ENCODE results near the gene DYNLT4. TPM values are rescaled to one million over a fixed set of nuclear protein-coding genes. Genes with fewer than 3 reads are reported as not detected.

Gene DYNLT4, protein sequence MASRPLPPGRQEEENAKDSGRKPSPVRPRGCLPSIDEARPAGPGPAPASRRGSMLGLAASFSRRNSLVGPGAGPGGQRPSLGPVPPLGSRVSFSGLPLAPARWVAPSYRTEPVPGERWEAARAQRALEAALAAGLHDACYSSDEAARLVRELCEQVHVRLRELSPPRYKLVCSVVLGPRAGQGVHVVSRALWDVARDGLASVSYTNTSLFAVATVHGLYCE
- total RNA-seq (1 to 10 TPM; 5.5 to 6.2 TPM), total RNA-seq (1.9 to 15.5 reads per million in 2 donors)

DNA sequence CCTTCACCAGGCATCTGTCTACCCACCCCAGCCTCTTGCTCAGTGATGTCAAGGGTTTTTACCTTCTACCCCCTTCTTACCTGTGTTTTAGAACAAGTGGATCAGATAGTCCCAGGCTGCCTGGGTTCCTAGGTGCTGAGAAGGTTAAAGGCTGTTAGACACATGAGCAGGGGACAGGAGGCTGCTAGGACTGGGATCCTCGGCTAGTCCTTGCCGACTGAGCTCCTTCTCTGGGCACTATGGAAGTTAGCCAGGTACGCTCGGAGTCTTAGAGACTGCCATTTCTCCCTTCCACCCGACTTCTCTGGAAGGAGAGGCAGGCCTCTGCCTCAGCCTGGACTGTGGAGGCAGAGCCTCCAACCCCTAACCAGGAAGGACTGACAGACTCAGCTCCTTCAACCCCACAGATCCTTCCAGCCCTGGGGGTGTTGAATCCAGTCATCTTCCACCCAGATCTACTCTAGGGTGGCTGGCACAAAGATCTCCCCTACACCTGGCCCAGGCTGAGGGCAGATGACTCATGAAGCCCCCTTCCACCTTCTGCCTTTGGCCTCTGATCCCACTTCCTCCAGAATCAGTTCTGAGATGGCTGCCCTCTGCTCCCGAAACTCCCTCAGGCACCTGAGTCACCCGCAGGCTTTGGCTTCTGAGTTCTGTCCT, at the start of gene DYNLT4:
DYNLT4 (minus strand) TSS at position 648 of the 660 bp plus-strand sequence. CDS start 683 bp downstream, outside the sequence.
- Mint-ChIP-seq H3K36me3 (ENCODE audit: low read depth) (peaks cover 18% of the 10 kb centered on the region), H3K27me3 (no peaks in the 10 kb centered on the region), H3K4me1 (peaks cover 81% of the 10 kb centered on the region), H3K4me3 (peak within 1 kb of the TSS; percentile 82), H3K27ac (peak within 1 kb of the TSS; percentile 100)
- ATAC-seq: no peak
- DNase-seq: no peak
- peaks cover 3% of the 10 kb centered on the region for H3K9me3 ChIP-seq (ENCODE audit: control insufficient read depth, low read length, poor library complexity, severe bottlenecking)

DNA sequence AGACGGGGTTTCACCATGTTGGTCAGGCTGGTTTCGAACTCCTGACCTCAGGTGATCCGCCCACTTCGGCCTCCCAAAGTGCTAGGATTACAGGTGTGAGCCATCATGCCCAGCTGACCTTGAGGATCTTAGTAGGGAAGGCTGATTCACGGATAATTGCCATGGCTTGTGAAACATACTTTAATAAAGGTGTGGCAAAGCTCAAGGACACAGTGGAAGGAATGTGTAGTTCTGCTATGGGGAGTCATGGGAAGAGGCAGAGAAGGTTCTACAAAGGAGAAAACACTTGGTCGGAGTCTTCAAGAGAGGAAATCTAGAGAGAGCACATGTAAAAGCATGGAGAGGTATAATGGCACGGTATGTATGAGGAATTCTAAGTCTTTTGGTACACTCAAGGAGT, 48.6 kb upstream of the DYNLT4 start:
- Mint-ChIP-seq H3K4me1 (peaks cover 9% of the 10 kb centered on the region), H3K27ac (no peak overlapping the region), H3K4me3 (no peak overlapping the region), H3K36me3 (ENCODE audit: low read depth) (peaks cover 13% of the 10 kb centered on the region), H3K27me3 (no peaks in the 10 kb centered on the region)
- no peaks in the 10 kb centered on the region for H3K9me3 ChIP-seq (ENCODE audit: control insufficient read depth, low read length, poor library complexity, severe bottlenecking)
- DNase-seq (no peak), ATAC-seq (no peak)

DNA sequence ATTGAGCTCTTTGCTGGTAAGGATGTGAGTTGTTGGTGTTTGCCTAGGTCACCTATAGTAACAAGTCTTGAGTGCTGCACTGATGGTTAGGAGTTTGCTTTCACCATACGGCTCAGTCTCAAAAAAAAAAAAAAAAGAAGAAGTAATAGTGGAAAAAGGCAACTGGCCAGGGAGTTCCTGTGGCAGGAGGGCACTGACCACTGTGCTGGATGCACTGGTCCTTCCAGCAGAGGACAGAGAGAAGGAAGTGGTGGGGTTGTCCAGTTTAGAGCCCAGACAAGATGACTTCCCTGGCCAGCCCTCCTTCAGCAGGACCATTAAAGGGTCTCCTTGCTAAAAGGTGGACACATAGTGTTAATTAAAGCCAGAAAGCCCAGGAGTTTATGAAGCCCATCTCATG, 47.8 kb upstream of the DYNLT4 start:
- Mint-ChIP-seq H3K4me3 (no peak overlapping the region), H3K27me3 (no peaks in the 10 kb centered on the region), H3K4me1 (peaks cover 9% of the 10 kb centered on the region), H3K36me3 (ENCODE audit: low read depth) (peaks cover 13% of the 10 kb centered on the region), H3K27ac (no peak overlapping the region)
- no peak for ATAC-seq
- no peak for DNase-seq
- H3K9me3 ChIP-seq (ENCODE audit: control insufficient read depth, low read length, poor library complexity, severe bottlenecking): no peaks in the 10 kb centered on the region

DNA sequence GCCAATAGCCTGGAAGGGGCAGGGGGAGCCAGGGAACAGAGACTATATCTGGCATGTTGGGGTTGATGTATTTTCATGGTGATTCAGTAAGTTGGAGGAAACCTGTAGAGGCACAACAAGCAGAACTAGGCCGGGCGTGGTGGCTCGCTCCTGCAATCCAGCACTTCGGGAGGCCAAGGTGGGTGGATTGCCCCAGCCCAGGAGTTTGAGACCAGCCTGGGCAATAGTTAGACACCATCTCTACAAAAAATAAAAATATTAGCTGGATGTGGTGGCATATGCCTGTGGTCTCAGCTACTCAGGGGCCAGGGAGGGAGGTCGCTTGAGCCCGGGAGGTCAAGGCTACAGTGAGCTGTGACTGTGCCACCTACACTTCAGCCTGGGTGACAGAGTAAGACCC, 46.0 kb upstream of the DYNLT4 start:
- ATAC-seq (no peak), DNase-seq (no peak)
- H3K36me3 Mint-ChIP-seq (ENCODE audit: low read depth): peaks cover 13% of the 10 kb centered on the region
- no peak overlapping the region for H3K4me3 Mint-ChIP-seq
- no peaks in the 10 kb centered on the region for H3K9me3 ChIP-seq (ENCODE audit: control insufficient read depth, low read length, poor library complexity, severe bottlenecking)
- H3K27me3 Mint-ChIP-seq: no peaks in the 10 kb centered on the region
- peaks cover 9% of the 10 kb centered on the region for H3K4me1 Mint-ChIP-seq
- H3K27ac Mint-ChIP-seq: no peak overlapping the region

DNA sequence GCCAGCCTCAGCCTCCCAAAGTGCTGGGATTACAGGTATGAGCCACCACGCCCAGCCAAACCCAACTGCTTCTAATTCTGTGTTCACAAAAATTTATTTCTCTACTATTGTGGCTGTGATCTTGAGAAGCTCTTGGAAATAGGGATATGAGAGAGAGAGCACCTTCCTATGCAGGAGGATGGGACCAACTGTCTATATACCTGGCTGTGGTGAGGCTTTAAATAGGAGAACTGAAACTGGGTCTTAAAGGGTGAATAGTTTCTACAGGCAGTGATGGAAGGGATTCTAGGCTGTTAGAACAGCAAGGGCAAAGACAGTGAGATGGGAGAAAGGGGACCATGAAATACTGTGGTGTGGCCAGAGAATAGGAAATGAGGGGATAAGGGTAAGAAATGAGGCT, 44.2 kb upstream of the DYNLT4 start:
- Mint-ChIP-seq H3K36me3 (ENCODE audit: low read depth) (peaks cover 11% of the 10 kb centered on the region), H3K27me3 (no peaks in the 10 kb centered on the region)

DNA sequence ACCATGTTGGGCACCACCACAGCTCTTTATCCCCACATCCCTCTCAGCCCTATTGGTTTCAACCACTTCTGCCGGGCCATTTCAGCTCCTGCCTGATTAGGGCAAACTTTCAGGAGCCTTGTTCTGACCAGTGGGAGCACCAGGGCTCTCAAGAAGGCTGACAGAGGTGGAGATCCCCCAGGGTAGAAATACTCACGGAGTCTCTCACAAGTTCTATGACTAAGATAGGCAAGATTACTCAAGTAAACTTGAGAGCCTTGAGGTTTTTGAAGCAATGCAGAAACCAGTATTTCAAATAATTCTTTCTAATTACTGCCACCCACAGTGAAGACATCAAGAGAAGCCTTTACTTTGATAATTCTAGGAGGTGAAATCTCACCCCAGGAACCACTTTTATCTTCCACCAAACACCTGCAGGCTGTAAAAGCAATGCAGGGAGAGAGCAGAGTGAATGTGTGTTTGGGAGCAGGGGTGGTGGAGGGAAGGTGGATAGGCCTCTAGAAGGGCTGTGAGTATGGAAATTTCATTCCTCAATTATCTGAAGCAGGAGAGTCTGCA, 42.5 kb upstream of the DYNLT4 start:
- peaks cover 11% of the 10 kb centered on the region for H3K36me3 Mint-ChIP-seq (ENCODE audit: low read depth)
- no peak overlapping the region for H3K4me3 Mint-ChIP-seq
- no peaks in the 10 kb centered on the region for H3K27me3 Mint-ChIP-seq
- H3K27ac Mint-ChIP-seq: no peak overlapping the region
- H3K4me1 Mint-ChIP-seq: peaks cover 7% of the 10 kb centered on the region
- ATAC-seq: no peak
- DNase-seq: no peak
- H3K9me3 ChIP-seq (ENCODE audit: control insufficient read depth, low read length, poor library complexity, severe bottlenecking): no peaks in the 10 kb centered on the region

More for the DNA sequence above, 44.2 kb upstream of the DYNLT4 start:
- ATAC-seq (no peak), DNase-seq (no peak)
- H3K9me3 ChIP-seq (ENCODE audit: control insufficient read depth, low read length, poor library complexity, severe bottlenecking): no peaks in the 10 kb centered on the region
- Mint-ChIP-seq H3K4me1 (peaks cover 9% of the 10 kb centered on the region), H3K27ac (no peak overlapping the region), H3K4me3 (no peak overlapping the region)

DNA sequence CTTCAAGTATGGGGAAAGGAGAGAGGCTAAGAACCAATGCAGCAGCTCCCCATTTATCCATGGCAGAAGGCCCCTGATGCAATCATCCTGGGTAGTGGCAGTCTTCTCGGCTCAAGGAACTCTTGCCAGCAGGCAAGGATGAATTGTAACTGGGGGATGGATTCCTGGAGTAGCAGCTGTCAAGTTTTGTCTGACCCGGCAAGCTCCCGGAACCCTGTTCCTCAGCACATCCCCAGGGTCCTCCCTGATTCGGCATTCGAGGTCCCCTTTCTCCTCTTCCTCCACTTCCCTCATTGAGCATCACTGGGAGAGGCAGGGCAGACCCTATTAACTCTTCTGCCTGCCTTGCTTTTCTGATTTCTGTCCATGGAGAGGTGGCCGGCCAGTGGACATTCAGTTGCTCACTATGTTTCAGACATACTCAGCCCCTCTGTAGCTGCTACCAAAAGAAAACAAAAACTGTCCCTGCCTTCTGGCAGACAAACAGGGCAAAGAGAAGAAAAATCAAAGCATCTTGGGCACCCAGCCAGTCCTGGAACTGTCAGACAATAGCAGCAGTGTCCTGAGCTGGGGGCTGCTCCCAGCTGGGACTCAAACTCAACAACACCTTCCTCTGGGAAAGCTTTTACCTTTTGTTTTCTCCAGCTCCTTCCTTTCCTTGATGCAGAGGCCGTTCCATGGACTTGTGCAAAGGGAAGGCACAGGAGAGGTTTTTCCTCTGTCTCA, 41.5 kb upstream of the DYNLT4 start:
- H3K27ac Mint-ChIP-seq: no peak overlapping the region
- H3K4me1 Mint-ChIP-seq: peaks cover 9% of the 10 kb centered on the region

DNA sequence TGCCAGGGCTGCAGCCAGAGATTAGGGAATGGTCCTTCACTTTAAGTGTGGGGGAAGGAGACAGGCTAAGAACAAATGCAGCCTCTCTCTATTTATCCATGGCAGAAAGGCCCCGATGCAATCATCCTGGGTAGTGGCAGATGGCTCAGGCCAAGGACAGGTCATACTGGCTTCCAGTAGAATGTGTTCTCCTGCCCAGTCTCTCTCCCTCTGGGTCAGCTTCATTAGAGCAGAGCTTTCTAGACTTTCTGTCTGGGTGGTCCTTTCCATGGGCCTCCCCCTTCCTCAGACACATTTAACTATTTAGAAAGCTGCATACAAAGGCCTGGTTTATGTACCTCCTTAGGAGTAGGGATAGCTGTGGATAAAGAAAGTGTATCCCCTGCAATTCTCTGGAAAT, 40.7 kb upstream of the DYNLT4 start:
- Mint-ChIP-seq H3K4me3 (no peak overlapping the region), H3K36me3 (ENCODE audit: low read depth) (peaks cover 6% of the 10 kb centered on the region), H3K4me1 (peaks cover 8% of the 10 kb centered on the region), H3K27me3 (no peaks in the 10 kb centered on the region), H3K27ac (no peak overlapping the region)
- H3K9me3 ChIP-seq (ENCODE audit: control insufficient read depth, low read length, poor library complexity, severe bottlenecking): no peaks in the 10 kb centered on the region
- ATAC-seq (no peak), DNase-seq (no peak)

More for the DNA sequence above, 41.5 kb upstream of the DYNLT4 start:
- DNase-seq (no peak), ATAC-seq (no peak)
- Mint-ChIP-seq H3K36me3 (ENCODE audit: low read depth) (peaks cover 11% of the 10 kb centered on the region), H3K27me3 (no peaks in the 10 kb centered on the region), H3K4me3 (no peak overlapping the region)
- no peaks in the 10 kb centered on the region for H3K9me3 ChIP-seq (ENCODE audit: control insufficient read depth, low read length, poor library complexity, severe bottlenecking)

DNA sequence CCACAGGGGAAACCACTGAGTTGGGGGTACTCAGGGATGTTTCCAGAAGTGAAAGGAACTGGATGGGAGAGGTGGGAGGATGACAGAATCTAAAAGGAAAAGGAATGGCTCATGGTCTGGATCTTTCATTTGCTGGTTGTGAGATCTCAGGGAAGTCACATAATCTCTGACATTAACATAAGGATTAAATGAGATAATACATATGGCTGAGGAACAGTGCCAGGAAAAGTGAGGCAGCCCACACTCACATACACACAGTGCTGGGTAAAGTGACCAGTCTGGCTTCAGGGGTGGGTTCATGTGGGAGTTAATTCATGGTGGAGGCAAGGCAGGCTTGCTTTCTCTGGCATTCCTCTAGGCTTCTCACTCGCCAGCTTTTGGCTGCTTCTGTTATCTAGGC, 39.8 kb upstream of the DYNLT4 start:
- H3K27me3 Mint-ChIP-seq: peaks cover 7% of the 10 kb centered on the region
- peaks cover 2% of the 10 kb centered on the region for H3K36me3 Mint-ChIP-seq (ENCODE audit: low read depth)
- ATAC-seq (no peak), DNase-seq (no peak)
- no peaks in the 10 kb centered on the region for H3K9me3 ChIP-seq (ENCODE audit: control insufficient read depth, low read length, poor library complexity, severe bottlenecking)
- H3K27ac Mint-ChIP-seq: no peak overlapping the region
- peaks cover 5% of the 10 kb centered on the region for H3K4me1 Mint-ChIP-seq
- H3K4me3 Mint-ChIP-seq: no peak overlapping the region

DNA sequence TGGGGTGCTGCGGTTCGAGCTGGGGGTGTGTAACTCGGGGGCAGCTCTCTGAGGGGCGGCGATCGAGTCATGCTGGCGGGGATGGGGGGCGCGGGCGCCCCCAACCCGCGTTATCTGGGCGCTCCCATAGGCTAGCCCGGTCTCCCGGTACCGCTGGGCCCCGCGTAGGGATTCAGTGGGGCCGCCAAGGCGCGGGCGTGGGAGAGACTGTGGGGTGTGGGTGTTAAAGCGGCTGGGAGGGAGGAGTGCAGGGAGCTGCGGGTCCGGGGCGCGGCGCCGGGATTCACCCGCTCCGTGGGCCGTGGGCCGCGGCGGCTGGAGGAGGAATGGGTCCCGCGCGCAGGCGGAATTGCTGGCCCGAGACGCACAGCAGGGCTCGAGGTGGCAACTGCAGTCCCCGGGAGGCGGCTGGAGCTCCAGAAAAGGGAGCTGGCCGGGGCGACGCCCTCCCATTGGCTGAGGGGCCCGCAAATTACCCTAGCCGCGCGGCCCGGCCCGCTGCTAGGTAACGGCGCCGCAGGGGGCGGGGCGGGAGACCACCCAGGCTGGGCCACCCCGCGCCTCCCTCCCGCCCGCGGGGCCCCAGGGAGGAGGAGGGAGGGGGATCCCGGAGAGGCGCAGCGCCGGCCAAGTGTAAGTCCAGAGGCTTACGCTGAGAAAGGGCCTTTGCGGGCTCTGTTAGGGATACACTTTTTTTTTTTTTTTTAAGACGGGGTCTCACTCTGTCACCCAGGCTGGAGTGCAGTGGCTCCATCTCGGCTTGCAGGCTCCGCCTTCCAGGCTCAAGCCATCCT, 35.9 kb upstream of the DYNLT4 start, which contains the start of gene PTCH2:
PTCH2 (minus strand) TSS at position 392 of the 794 bp plus-strand sequence; CDS start at position 71, 321 bp downstream.
- peak within 1 kb of the TSS; percentile 68 for H3K4me3 Mint-ChIP-seq
- H3K4me1 Mint-ChIP-seq: peaks cover 4% of the 10 kb centered on the region
- H3K36me3 Mint-ChIP-seq (ENCODE audit: low read depth): no peaks in the 10 kb centered on the region
- H3K27me3 Mint-ChIP-seq: peaks cover 26% of the 10 kb centered on the region
- no peaks in the 10 kb centered on the region for H3K9me3 ChIP-seq (ENCODE audit: control insufficient read depth, low read length, poor library complexity, severe bottlenecking)
- peak within 1 kb of the TSS; percentile 69 for H3K27ac Mint-ChIP-seq
- ATAC-seq: peak; percentile 61
- DNase-seq: no peak

DNA sequence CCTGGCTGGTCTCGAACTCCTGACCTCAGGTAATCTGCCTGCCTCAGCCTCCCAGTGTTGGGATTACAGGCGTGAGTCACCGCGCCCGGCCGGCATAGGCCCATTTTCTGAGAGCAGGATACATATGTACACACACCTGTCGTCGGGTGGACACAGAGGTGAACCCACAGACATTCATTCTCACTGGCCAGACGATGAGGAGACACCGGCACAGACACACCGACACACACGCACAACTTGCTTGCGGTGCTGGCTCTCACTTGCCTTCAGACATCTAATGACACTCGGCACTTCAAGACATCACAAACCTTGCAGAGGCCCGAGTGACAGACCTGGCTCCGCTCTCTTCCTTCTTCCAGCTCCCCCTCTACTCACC, 35.3 kb upstream of the DYNLT4 start:
- ATAC-seq: peak; percentile 27
- H3K36me3 Mint-ChIP-seq (ENCODE audit: low read depth): no peaks in the 10 kb centered on the region
- no peak overlapping the region for H3K4me3 Mint-ChIP-seq
- DNase-seq: no peak
- peaks cover 4% of the 10 kb centered on the region for H3K4me1 Mint-ChIP-seq
- H3K27ac Mint-ChIP-seq: peak overlapping the region; percentile 69
- H3K9me3 ChIP-seq (ENCODE audit: control insufficient read depth, low read length, poor library complexity, severe bottlenecking): no peaks in the 10 kb centered on the region
- H3K27me3 Mint-ChIP-seq: peaks cover 26% of the 10 kb centered on the region

DNA sequence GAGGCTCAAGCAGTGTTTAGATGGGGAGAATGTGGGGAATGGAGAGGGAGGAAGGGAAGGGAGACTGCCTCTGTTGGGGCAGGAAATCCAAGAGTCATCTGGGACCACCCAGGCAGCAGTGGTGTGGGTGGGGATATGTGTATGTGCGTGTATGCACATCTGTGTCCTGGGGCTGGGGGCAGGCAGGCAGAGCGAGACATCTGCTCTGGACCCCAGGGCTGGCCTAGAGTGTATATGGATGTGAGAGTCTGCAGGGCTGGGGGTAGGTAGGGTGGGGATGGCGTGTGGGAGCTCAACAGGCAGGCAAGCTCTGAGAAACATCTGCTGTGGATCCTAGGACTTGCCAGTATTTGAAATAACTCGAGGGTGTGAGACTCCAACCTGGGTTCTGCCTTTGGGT, 32.4 kb upstream of the DYNLT4 start:
- Mint-ChIP-seq H3K27me3 (peaks cover 26% of the 10 kb centered on the region), H3K27ac (no peak overlapping the region), H3K4me3 (no peak overlapping the region), H3K36me3 (ENCODE audit: low read depth) (no peaks in the 10 kb centered on the region), H3K4me1 (peaks cover 12% of the 10 kb centered on the region)
- DNase-seq (no peak), ATAC-seq (no peak)
- H3K9me3 ChIP-seq (ENCODE audit: control insufficient read depth, low read length, poor library complexity, severe bottlenecking): no peaks in the 10 kb centered on the region

All from T-helper 17 cell (primary cell).